ENCODE data around the gene POU2F1.
"Not testable (repeated sequence)": the region's sequence is repeated elsewhere in the genome, so short reads cannot be mapped to it uniquely, and the experiment has no call there.

The POU2F1 gene

GRCh38 chr1:167238713-167239112 lies 18.0 kb downstream of the POU2F1 start:
- no peak for TF ChIP-seq CTCF (IDR thresholded peaks at IDR 0.05; ENCODE audit: extremely low read depth, insufficient read depth, missing control alignments)
- DNase-seq (ENCODE audit: low spot score) = no peak
- in situ Hi-C loops (cut with MboI; ENCODE audit: low pct_unique_long_range_greater_than_20kb, low sequenced_read_pairs, unreplicated experiment) = no loop called here

DNA sequence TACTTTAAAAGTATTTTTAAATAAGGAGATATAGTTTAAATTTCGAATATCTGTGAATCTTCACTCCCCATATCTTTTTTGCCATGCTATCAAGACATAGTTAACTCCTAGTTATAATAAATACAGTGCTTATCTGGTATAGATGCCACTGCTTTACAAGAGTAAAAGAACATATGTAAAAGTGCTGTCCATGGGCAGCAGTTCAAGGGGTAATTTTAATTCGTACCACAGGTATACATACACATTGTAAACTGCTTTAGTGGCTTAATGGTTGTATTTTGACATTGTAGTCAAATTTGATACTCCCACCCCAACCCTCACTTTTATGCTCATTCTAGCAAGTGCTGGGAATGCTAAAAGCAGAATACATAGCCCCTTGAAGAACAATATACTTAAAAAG lies 18.6 kb downstream of the POU2F1 start:
- no peak for TF ChIP-seq CTCF (IDR thresholded peaks at IDR 0.05; ENCODE audit: extremely low read depth, insufficient read depth, missing control alignments)
- in situ Hi-C loops (cut with MboI; ENCODE audit: low pct_unique_long_range_greater_than_20kb, low sequenced_read_pairs, unreplicated experiment) = no loop called here
- no peak for DNase-seq (ENCODE audit: low spot score)

DNA sequence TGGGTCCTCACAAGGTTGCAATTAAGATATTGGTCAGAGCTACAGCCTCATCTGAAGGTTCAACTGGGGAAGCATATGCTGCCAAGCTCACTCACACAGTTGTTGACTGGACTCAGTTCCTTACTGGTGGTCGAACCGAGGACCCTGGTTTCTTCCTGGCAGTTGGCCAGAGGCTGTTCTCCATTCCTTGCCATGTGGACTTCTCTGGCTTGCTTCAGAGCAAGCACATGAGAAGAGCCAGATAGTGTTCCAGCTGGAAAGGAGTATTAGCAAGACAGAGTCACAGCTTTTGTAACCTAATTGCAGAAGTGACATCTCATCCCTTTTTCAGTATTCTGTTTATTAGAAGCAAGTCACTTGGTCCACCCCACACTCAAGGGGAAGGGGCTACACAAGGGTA lies 23.6 kb downstream of the POU2F1 start:
- in situ Hi-C loops (cut with MboI; ENCODE audit: low pct_unique_long_range_greater_than_20kb, low sequenced_read_pairs, unreplicated experiment) = no loop called here
- no peak for DNase-seq (ENCODE audit: low spot score)
- no peak for TF ChIP-seq CTCF (IDR thresholded peaks at IDR 0.05; ENCODE audit: extremely low read depth, insufficient read depth, missing control alignments)

DNA sequence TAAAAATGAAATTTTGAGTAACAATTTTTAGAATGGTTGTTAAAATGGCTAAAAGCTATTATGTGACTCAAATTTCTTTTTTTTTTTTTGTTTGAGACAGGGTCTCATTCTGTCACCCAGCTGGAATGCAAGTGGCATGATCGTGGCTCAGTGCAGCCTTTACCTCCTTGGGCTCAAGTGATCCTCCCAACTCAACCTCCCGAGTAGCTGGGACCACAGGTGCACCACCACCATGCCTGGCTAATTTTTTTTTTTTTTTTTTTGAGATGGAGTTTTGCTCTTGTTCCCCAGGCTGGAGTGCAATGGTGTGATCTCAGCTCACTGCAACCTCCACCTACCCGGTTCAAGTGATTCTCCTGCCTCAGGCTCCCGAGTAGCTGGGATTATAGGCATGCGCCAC lies 24.5 kb downstream of the POU2F1 start:
- in situ Hi-C loops (cut with MboI; ENCODE audit: low pct_unique_long_range_greater_than_20kb, low sequenced_read_pairs, unreplicated experiment); DNase-seq (ENCODE audit: low spot score): not testable (repeated sequence)

- in situ Hi-C loops (cut with MboI; ENCODE audit: low pct_unique_long_range_greater_than_20kb, low sequenced_read_pairs, unreplicated experiment) = no loop called here
- no peak for DNase-seq (ENCODE audit: low spot score)
- no peak for TF ChIP-seq CTCF (IDR thresholded peaks at IDR 0.05; ENCODE audit: extremely low read depth, insufficient read depth, missing control alignments)
Measured at GRCh38 chr1:167246971-167247370, 26.3 kb downstream of the POU2F1 start.

GRCh38 chr1:167247754-167248153 lies 27.1 kb downstream of the POU2F1 start:
- in situ Hi-C loops (cut with MboI; ENCODE audit: low pct_unique_long_range_greater_than_20kb, low sequenced_read_pairs, unreplicated experiment) = no loop called here
- TF ChIP-seq CTCF (IDR thresholded peaks at IDR 0.05; ENCODE audit: extremely low read depth, insufficient read depth, missing control alignments) = no peak
- DNase-seq (ENCODE audit: low spot score) = no peak

GRCh38 chr1:167248707-167249642 lies 28.3 kb downstream of the POU2F1 start:
- in situ Hi-C loops (cut with MboI; ENCODE audit: low pct_unique_long_range_greater_than_20kb, low sequenced_read_pairs, unreplicated experiment) = no loop called here
- no peak for TF ChIP-seq CTCF (IDR thresholded peaks at IDR 0.05; ENCODE audit: extremely low read depth, insufficient read depth, missing control alignments)
- DNase-seq (ENCODE audit: low spot score) = no peak
